WTC11 (cell line): ENCODE data around the gene PISD.

Experiments used
- CTCF ChIP-seq: fragments of 200-600 bp; IDR thresholded peaks from 2 replicates; pipeline ENCODE4 v1.8.0; 2022; ENCODE audit warnings: antibody characterized with exemption
- E2F5 ChIP-seq: sonication (generic); formaldehyde crosslinking; IDR thresholded peaks from 2 replicates; pipeline ENCODE4 v1.8.1; 2022; ENCODE audit warnings: mild to moderate bottlenecking, moderate library complexity, missing genetic modification reagents
- ETV6 ChIP-seq: sonication (generic); formaldehyde crosslinking; IDR thresholded peaks from 2 replicates; pipeline ENCODE4 v1.8.1; 2022; ENCODE audit warnings: mild to moderate bottlenecking, missing genetic modification reagents
- IRF2 ChIP-seq: sonication (generic); formaldehyde crosslinking; IDR thresholded peaks from 2 replicates; pipeline ENCODE4 v1.8.0; 2022; ENCODE audit warnings: low read depth, missing genetic modification reagents, borderline replicate concordance
- JUN ChIP-seq: sonication (generic); formaldehyde crosslinking; IDR thresholded peaks from 2 replicates; pipeline ENCODE4 v1.8.0; 2023; ENCODE audit warnings: mild to moderate bottlenecking, missing genetic modification reagents
- PREB ChIP-seq: sonication (generic); formaldehyde crosslinking; IDR thresholded peaks from 2 replicates; pipeline ENCODE4 v1.8.1; 2022; ENCODE audit warnings: mild to moderate bottlenecking, missing genetic modification reagents, moderate library complexity, borderline replicate concordance
- SMAD3 ChIP-seq: sonication (generic); formaldehyde crosslinking; IDR thresholded peaks from 2 replicates; pipeline ENCODE4 v1.8.0; 2022; ENCODE audit warnings: missing genetic modification reagents, mild to moderate bottlenecking, borderline replicate concordance
- ZNF138 ChIP-seq: sonication (generic); formaldehyde crosslinking; conservative IDR thresholded peaks from 2 replicates; pipeline ENCODE4 v1.8.1; 2022; ENCODE audit warnings: mild to moderate bottlenecking, moderate library complexity, missing genetic modification reagents
- ZNF232 ChIP-seq: sonication (generic); formaldehyde crosslinking; IDR thresholded peaks from 2 replicates; pipeline ENCODE4 v1.8.0; 2022; ENCODE audit warnings: mild to moderate bottlenecking, missing genetic modification reagents
- TF ChIP-seq, protein P1 (sequence below): sonication (generic); formaldehyde crosslinking; IDR thresholded peaks from 2 replicates; pipeline ENCODE4 v1.8.1; 2022; ENCODE audit warnings: missing genetic modification reagents, borderline replicate concordance
- TF ChIP-seq, protein P2 (sequence below): sonication (generic); formaldehyde crosslinking; IDR thresholded peaks from 2 replicates; pipeline ENCODE4 v1.8.1; 2022; ENCODE audit warnings: low read depth, missing genetic modification reagents, borderline replicate concordance

DNA sequence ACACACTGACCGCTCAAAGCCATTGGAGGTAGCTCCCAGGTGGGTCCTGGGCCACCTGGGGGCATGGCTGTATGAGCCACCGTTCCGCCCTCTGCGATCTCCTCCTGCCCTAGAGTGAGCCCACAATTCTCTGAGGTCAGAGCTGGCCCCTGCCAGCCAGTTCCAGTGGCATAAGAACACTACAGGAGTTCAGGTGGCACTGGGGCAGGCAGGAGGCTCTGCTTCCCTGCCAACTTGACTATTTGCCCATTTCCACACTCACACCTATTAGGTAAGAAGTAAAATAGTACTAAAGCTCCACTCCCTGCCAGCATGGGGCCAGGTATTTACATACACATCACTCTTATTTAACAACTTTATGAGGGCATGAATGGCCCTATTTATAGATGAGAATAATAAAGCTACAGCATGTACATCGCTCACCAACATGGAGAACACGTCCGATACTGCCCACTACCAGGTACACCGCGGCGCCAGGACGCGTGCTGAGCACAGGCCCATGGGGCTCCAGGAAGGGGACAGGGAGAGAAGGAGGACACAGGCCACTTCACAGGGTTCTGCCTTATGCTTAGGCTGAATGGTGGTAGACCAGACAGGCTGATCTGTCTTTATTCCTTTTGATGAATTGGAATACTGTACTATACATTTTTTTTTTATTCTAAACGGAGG is 26.2 kb downstream of the PISD start:
- no peak for TF ChIP-seq ETV6 (CRISPR knock-in tag)
- TF ChIP-seq E2F5 (CRISPR knock-in tag) = no peak
- TF ChIP-seq ZNF138 (CRISPR knock-in tag) = no peak
- no peak for TF ChIP-seq CTCF
- TF ChIP-seq SMAD3 (CRISPR knock-in tag) = no peak
- TF ChIP-seq IRF2 (CRISPR knock-in tag) = no peak
- no peak for TF ChIP-seq ZNF232 (CRISPR knock-in tag)
- TF ChIP-seq, protein P1, sequence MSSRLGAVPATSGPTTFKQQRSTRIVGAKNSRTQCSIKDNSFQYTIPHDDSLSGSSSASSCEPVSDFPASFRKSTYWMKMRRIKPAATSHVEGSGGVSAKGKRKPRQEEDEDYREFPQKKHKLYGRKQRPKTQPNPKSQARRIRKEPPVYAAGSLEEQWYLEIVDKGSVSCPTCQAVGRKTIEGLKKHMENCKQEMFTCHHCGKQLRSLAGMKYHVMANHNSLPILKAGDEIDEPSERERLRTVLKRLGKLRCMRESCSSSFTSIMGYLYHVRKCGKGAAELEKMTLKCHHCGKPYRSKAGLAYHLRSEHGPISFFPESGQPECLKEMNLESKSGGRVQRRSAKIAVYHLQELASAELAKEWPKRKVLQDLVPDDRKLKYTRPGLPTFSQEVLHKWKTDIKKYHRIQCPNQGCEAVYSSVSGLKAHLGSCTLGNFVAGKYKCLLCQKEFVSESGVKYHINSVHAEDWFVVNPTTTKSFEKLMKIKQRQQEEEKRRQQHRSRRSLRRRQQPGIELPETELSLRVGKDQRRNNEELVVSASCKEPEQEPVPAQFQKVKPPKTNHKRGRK (CRISPR knock-in tag) = no peak
- no peak for TF ChIP-seq JUN (CRISPR knock-in tag)
- TF ChIP-seq, protein P2, sequence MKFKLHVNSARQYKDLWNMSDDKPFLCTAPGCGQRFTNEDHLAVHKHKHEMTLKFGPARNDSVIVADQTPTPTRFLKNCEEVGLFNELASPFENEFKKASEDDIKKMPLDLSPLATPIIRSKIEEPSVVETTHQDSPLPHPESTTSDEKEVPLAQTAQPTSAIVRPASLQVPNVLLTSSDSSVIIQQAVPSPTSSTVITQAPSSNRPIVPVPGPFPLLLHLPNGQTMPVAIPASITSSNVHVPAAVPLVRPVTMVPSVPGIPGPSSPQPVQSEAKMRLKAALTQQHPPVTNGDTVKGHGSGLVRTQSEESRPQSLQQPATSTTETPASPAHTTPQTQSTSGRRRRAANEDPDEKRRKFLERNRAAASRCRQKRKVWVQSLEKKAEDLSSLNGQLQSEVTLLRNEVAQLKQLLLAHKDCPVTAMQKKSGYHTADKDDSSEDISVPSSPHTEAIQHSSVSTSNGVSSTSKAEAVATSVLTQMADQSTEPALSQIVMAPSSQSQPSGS = no peak
- TF ChIP-seq PREB = no peak
